Progenitor cell of endocrine pancreas (in vitro differentiated cells): ENCODE measurements around the gene PTPN18. TPM values are rescaled to one million over a fixed set of nuclear protein-coding genes. Genes with fewer than 3 reads are reported as not detected.
A peak's percentile ranks its signal among the peaks of the same experiment; 100 is the strongest.

ENCODE experiments used
- DNase-seq: peaks from one replicate; pipeline ENCODE4 v3.0.0; 2021; ENCODE audit warnings: low spot score; ENCODE audit not compliant: unreplicated experiment
- H3K27ac Mint-ChIP-seq: 2 replicates; pipeline ENCODE4 v1.8.0; 2021; ENCODE audit warnings: mild to moderate bottlenecking, moderate library complexity, mixed read lengths
- H3K27me3 Mint-ChIP-seq: 2 replicates; pipeline ENCODE4 v1.8.0; 2021; ENCODE audit warnings: mixed read lengths
- H3K36me3 Mint-ChIP-seq: 2 replicates; pipeline ENCODE4 v1.8.0; 2022; ENCODE audit warnings: mixed read lengths; ENCODE audit not compliant: insufficient read depth
- H3K4me1 Mint-ChIP-seq: 2 replicates; pipeline ENCODE4 v1.8.0; 2021; ENCODE audit warnings: low read depth, mixed read lengths
- H3K4me3 Mint-ChIP-seq: 2 replicates; pipeline ENCODE4 v1.8.0; 2021; ENCODE audit warnings: low read depth, mild to moderate bottlenecking, moderate library complexity, mixed read lengths
- H3K9me3 Mint-ChIP-seq: 2 replicates; pipeline ENCODE4 v1.8.0; 2021; ENCODE audit warnings: low read depth, mixed read lengths
- total RNA-seq: library from RNA; stranded (reverse); gene quantifications from 2 replicates; pipeline ENCODE4 v1.2.1, GENCODE V29; 2021
- TF ChIP-seq, protein P1 (sequence below): fragments of 200-600 bp; sonication (generic); IDR thresholded peaks from one replicate; pipeline ENCODE4 v1.5.0; 2021; ENCODE audit warnings: antibody characterized with exemption, mild to moderate bottlenecking; ENCODE audit not compliant: unreplicated experiment

Gene PTPN18
- total RNA-seq, 1 donor from 2014 or later = 47.5 TPM

- TF ChIP-seq, protein P1, sequence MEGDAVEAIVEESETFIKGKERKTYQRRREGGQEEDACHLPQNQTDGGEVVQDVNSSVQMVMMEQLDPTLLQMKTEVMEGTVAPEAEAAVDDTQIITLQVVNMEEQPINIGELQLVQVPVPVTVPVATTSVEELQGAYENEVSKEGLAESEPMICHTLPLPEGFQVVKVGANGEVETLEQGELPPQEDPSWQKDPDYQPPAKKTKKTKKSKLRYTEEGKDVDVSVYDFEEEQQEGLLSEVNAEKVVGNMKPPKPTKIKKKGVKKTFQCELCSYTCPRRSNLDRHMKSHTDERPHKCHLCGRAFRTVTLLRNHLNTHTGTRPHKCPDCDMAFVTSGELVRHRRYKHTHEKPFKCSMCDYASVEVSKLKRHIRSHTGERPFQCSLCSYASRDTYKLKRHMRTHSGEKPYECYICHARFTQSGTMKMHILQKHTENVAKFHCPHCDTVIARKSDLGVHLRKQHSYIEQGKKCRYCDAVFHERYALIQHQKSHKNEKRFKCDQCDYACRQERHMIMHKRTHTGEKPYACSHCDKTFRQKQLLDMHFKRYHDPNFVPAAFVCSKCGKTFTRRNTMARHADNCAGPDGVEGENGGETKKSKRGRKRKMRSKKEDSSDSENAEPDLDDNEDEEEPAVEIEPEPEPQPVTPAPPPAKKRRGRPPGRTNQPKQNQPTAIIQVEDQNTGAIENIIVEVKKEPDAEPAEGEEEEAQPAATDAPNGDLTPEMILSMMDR = no peak
- H3K4me1 Mint-ChIP-seq = no peaks in the 10 kb centered on the region
- H3K9me3 Mint-ChIP-seq = no peaks in the 10 kb centered on the region
Observed at GRCh38 chr2:130316596-130316995, 39.3 kb upstream of the PTPN18 start.

DNA sequence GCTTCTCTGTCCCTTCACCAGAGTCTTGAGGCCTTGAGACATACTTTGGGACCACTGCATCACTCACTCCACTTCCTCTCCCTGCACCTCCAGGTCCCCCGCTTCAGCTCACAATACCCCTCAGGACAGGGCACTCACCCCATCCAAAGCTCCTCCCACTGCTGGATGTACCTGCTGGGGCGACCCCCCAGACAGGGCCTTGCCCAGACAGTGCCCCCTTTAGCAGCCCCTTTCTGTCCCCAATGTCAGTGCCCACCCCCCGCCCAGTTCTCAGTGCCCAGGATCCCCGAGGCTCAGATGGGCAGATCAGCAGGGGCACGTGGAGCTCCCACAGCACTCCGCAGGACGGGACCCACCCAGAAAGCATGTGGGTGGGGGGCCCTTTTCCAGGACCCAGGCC, 37.0 kb upstream of the PTPN18 start:
- Mint-ChIP-seq H3K27ac (no peak overlapping the region), H3K4me3 (no peak overlapping the region), H3K36me3 (no peaks in the 10 kb centered on the region), H3K27me3 (peaks cover 11% of the 10 kb centered on the region), H3K4me1 (no peaks in the 10 kb centered on the region), H3K9me3 (no peaks in the 10 kb centered on the region)
- TF ChIP-seq, protein P1 = no peak
- DNase-seq = no peak

More at GRCh38 chr2:130316596-130316995, 39.3 kb upstream of the PTPN18 start:
- H3K27ac Mint-ChIP-seq = no peak overlapping the region
- DNase-seq = no peak
- H3K27me3 Mint-ChIP-seq = peaks cover 5% of the 10 kb centered on the region
- no peaks in the 10 kb centered on the region for H3K36me3 Mint-ChIP-seq
- no peak overlapping the region for H3K4me3 Mint-ChIP-seq

DNA sequence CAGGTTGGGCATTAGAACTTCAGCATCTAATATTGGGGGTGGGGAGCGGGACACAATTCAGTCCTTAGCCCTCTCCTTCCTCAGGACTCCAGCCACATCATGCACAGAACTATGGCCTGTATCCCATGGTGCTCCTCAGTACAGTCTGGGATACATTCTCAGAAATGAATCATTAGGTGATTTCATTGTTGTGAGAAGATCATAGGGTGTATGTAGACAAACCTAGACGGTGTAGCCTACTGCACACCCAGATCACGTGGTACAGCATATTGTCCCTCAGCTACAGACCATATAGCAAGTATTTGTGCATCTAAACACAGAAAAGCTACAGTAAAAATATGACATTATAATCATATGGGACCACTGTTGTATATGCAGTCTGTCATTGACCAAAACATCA, 36.3 kb upstream of the PTPN18 start:
- no peaks in the 10 kb centered on the region for H3K36me3 Mint-ChIP-seq
- no peaks in the 10 kb centered on the region for H3K4me1 Mint-ChIP-seq
- TF ChIP-seq, protein P1 = no peak
- peaks cover 17% of the 10 kb centered on the region for H3K27me3 Mint-ChIP-seq
- H3K4me3 Mint-ChIP-seq = no peak overlapping the region
- H3K27ac Mint-ChIP-seq = no peak overlapping the region
- no peak for DNase-seq
- H3K9me3 Mint-ChIP-seq = no peaks in the 10 kb centered on the region

DNA sequence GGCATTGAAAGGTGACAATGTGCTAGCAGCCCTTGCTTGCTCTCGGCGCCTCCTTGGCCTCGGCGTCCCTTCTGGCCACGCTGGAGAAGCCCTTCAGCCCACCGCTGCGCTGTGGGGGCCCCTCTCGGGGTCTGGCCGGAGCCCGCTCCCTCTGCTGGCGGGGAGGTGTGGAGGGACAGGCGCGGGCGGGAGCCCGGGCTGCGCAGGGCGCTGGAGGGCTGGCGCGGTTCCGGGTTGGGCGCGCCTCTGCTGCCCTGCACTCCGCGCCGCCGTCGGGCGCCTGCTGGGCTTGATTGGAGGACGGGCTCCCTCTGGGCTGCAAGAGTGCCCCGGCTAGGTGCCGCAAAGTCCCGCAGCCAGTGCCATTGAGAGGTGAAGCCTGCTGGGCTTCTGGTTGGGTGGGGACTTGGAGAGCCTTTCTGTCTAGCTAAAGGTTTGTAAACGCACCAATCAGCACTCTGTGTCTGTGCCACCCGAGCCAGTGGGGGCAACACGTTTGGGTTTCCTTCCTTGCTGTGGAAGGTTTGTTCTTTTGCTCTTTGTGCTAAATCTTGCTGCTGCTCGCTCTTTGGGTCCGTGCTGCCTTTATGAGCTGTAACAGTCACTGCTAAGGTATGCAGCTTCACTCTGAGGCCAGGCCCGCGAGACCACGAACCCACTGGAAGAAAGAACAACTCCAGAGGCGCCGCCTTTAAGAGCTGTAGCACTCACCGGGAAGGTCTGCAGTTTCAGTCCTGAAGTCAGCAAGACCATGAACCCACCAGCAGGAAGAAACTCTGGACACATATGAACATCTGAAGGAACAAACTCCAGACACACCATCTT, 27.9 kb upstream of the PTPN18 start:
- DNase-seq = peak; percentile 43
- Mint-ChIP-seq H3K27me3 (peaks cover 61% of the 10 kb centered on the region), H3K4me1 (peaks cover 3% of the 10 kb centered on the region), H3K9me3 (no peaks in the 10 kb centered on the region), H3K27ac (peak overlapping the region; percentile 66), H3K36me3 (no peaks in the 10 kb centered on the region), H3K4me3 (peak overlapping the region; percentile 47)
- TF ChIP-seq, protein P1 = peak; percentile 49

DNA sequence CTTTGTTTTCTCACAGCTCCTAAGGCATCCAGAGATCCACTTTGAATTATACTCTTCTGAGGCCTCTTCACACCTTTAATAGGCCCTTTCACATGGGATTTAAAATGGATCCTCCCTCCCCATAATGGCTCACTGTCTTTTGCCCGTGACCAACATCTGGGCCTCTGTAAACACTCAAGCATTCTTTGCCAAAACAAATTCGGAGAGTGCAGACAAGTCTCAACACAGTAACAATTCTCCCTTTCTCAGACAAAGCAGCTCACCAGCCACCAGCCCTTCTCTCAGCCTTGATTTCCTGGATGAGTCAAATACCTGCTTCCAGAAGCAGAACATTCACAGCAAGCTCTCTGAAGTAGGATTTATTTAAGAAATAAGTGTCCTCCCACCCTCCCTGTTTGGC, 27.1 kb upstream of the PTPN18 start:
- Mint-ChIP-seq H3K9me3 (no peaks in the 10 kb centered on the region), H3K27me3 (peaks cover 58% of the 10 kb centered on the region), H3K4me1 (peaks cover 3% of the 10 kb centered on the region), H3K27ac (no peak overlapping the region), H3K4me3 (no peak overlapping the region), H3K36me3 (no peaks in the 10 kb centered on the region)
- TF ChIP-seq, protein P1 = no peak
- no peak for DNase-seq
